ENCODE measurements around the gene CIB2.

Gene CIB2

GRCh38 chr15:78065284-78065872 is 65.9 kb downstream of the CIB2 start:
- TF ChIP-seq CTCF (IDR thresholded peaks at IDR 0.05; ENCODE audit: low read depth, low read length, missing control alignments), result no peak
- DNase-seq (ENCODE audit: low read depth), result peak; percentile 98
- in situ Hi-C loops (cut with HindIII; ENCODE audit: low sequenced_read_pairs), result no loop called here
- H3K4me3 ChIP-seq (ENCODE audit: low read depth, low read length), result no peak overlapping the region

GRCh38 chr15:78064544-78064943 is 66.7 kb downstream of the CIB2 start:
- in situ Hi-C loops (cut with HindIII; ENCODE audit: low sequenced_read_pairs), result no loop called here
- no peak overlapping the region for H3K4me3 ChIP-seq (ENCODE audit: low read depth, low read length)
- DNase-seq (ENCODE audit: low read depth), result no peak
- TF ChIP-seq CTCF (IDR thresholded peaks at IDR 0.05; ENCODE audit: low read depth, low read length, missing control alignments), result no peak

GRCh38 chr15:78063970-78064385 is 67.3 kb downstream of the CIB2 start:
- in situ Hi-C loops (cut with HindIII; ENCODE audit: low sequenced_read_pairs), result no loop called here
- H3K4me3 ChIP-seq (ENCODE audit: low read depth, low read length), result no peak overlapping the region
- DNase-seq (ENCODE audit: low read depth), result no peak
- no peak for TF ChIP-seq CTCF (IDR thresholded peaks at IDR 0.05; ENCODE audit: low read depth, low read length, missing control alignments)

- DNase-seq (ENCODE audit: low read depth), result no peak
- TF ChIP-seq CTCF (IDR thresholded peaks at IDR 0.05; ENCODE audit: low read depth, low read length, missing control alignments), result no peak
- in situ Hi-C loops (cut with HindIII; ENCODE audit: low sequenced_read_pairs), result no loop called here
- H3K4me3 ChIP-seq (ENCODE audit: low read depth, low read length), result no peak overlapping the region
Observed at GRCh38 chr15:78063217-78063616, 68.0 kb downstream of the CIB2 start.

- no peak for TF ChIP-seq CTCF (IDR thresholded peaks at IDR 0.05; ENCODE audit: low read depth, low read length, missing control alignments)
- no peak for DNase-seq (ENCODE audit: low read depth)
- in situ Hi-C loops (cut with HindIII; ENCODE audit: low sequenced_read_pairs), result no loop called here
- H3K4me3 ChIP-seq (ENCODE audit: low read depth, low read length), result no peak overlapping the region
Observed at GRCh38 chr15:78061963-78062427, 69.2 kb downstream of the CIB2 start.

- TF ChIP-seq CTCF (IDR thresholded peaks at IDR 0.05; ENCODE audit: low read depth, low read length, missing control alignments), result no peak
- in situ Hi-C loops (cut with HindIII; ENCODE audit: low sequenced_read_pairs), result no loop called here
Observed at GRCh38 chr15:78060232-78060631, 71.0 kb downstream of the CIB2 start.

More at GRCh38 chr15:78060232-78060631, 71.0 kb downstream of the CIB2 start:
- H3K4me3 ChIP-seq (ENCODE audit: low read depth, low read length), result no peak overlapping the region
- no peak for DNase-seq (ENCODE audit: low read depth)
